Lower lobe of right lung (tissue), 2 donors: ENCODE data around the gene HMGCS1. TPM values are rescaled to one million over a fixed set of nuclear protein-coding genes. Genes with fewer than 3 reads are reported as not detected.
"Not testable (repeated sequence)": the region's sequence is repeated elsewhere in the genome, so short reads cannot be mapped to it uniquely, and the experiment has no call there.

Experiments
- ATAC-seq, 2 donors: fragments of 200-7000 bp; cut with Tn5 transposase; one replicate each; pipeline ENCODE4 v1.9.1; 2020 to 2022; ENCODE audit warnings: mild to moderate bottlenecking in 2 of 2, moderate library complexity in 2 of 2
- DNase-seq: peaks from one replicate; pipeline ENCODE4 v3.0.0-alpha.2; 2020
- H3K27ac ChIP-seq: fragments of 200-600 bp; one replicate; pipeline ENCODE4 v1.8.0; 2022
- H3K27me3 ChIP-seq: fragments of 200-600 bp; one replicate; pipeline ENCODE4 v1.8.0; 2022; ENCODE audit warnings: low read depth
- H3K36me3 ChIP-seq: fragments of 200-600 bp; one replicate; pipeline ENCODE4 v1.8.0; 2022; ENCODE audit warnings: mild to moderate bottlenecking
- H3K4me1 ChIP-seq: fragments of 200-600 bp; one replicate; pipeline ENCODE4 v1.8.0; 2022
- H3K4me3 ChIP-seq: fragments of 200-600 bp; one replicate; pipeline ENCODE4 v1.8.0; 2022; ENCODE audit warnings: mild to moderate bottlenecking
- H3K9me3 ChIP-seq: fragments of 200-600 bp; one replicate; pipeline ENCODE4 v1.8.0; 2022
- CTCF ChIP-seq: fragments of 200-600 bp; IDR thresholded peaks from one replicate; pipeline ENCODE4 v1.8.0; 2022; ENCODE audit warnings: antibody characterized with exemption, mild to moderate bottlenecking
- intact Hi-C: fragments of 100-400 bp; cut with DNase I; formaldehyde crosslinking; loops from one replicate; pipeline ENCODE4 v1.11.0; 2022
- total RNA-seq: library from RNA; stranded (reverse); fragmentation: NEBNext Ultra II Directional; extraction: Animal tissue kit (Norgen Biotek cat#: 25700); gene quantifications from one replicate; pipeline ENCODE4 v1.2.1, GENCODE V29; 2021
- donor health status: DM: no; HTN: yes; CAD: no; lungs with severe emphysema.

HMGCS1 gene
- total RNA-seq, 1 donor from 2014 or later: 119 TPM

- intact Hi-C loops: no loop called here
- Histone ChIP-seq H3K4me3 (peak overlapping the region; percentile 72), H3K4me1 (peaks cover 23% of the 10 kb centered on the region), H3K9me3 (no peaks in the 10 kb centered on the region), H3K27ac (no peak overlapping the region), H3K27me3 (no peaks in the 10 kb centered on the region), H3K36me3 (no peaks in the 10 kb centered on the region)
- ATAC-seq (no peak), DNase-seq (no peak)
- no peak for TF ChIP-seq CTCF
Measured at GRCh38 chr5:43312076-43312661, 1.0 kb downstream of the HMGCS1 start.

GRCh38 chr5:43309637-43310036 lies 3.6 kb downstream of the HMGCS1 start:
- Histone ChIP-seq H3K4me1 (peaks cover 29% of the 10 kb centered on the region), H3K27ac (no peak overlapping the region), H3K4me3 (peak overlapping the region; percentile 72), H3K36me3 (no peaks in the 10 kb centered on the region), H3K27me3 (no peaks in the 10 kb centered on the region), H3K9me3 (no peaks in the 10 kb centered on the region)
- intact Hi-C loops: no loop called here
- ATAC-seq: no peak
- no peak for TF ChIP-seq CTCF
- DNase-seq: no peak

- ATAC-seq (no peak), DNase-seq (no peak)
- intact Hi-C loops: no loop called here
- H3K27me3 ChIP-seq: no peaks in the 10 kb centered on the region
- no peaks in the 10 kb centered on the region for H3K9me3 ChIP-seq
- no peaks in the 10 kb centered on the region for H3K36me3 ChIP-seq
- H3K4me1 ChIP-seq: peaks cover 29% of the 10 kb centered on the region
- H3K27ac ChIP-seq: no peak overlapping the region
- TF ChIP-seq CTCF: no peak
- peak overlapping the region; percentile 72 for H3K4me3 ChIP-seq
Measured at GRCh38 chr5:43309122-43309521, 4.1 kb downstream of the HMGCS1 start.

GRCh38 chr5:43306954-43307353 lies 6.3 kb downstream of the HMGCS1 start:
- peaks cover 29% of the 10 kb centered on the region for H3K4me1 ChIP-seq
- ATAC-seq, H3K4me3 ChIP-seq, H3K9me3 ChIP-seq, H3K27ac ChIP-seq, intact Hi-C loops, DNase-seq, H3K27me3 ChIP-seq, H3K36me3 ChIP-seq: not testable (repeated sequence)

GRCh38 chr5:43305948-43306565 lies 7.2 kb downstream of the HMGCS1 start:
- Histone ChIP-seq H3K36me3 (no peaks in the 10 kb centered on the region), H3K27me3 (no peaks in the 10 kb centered on the region), H3K4me1 (peaks cover 29% of the 10 kb centered on the region), H3K27ac (no peak overlapping the region), H3K4me3 (no peak overlapping the region), H3K9me3 (no peaks in the 10 kb centered on the region)
- TF ChIP-seq CTCF: peak; percentile 60
- intact Hi-C loops: no loop called here
- ATAC-seq (peak in 1 of 2 donors; percentile 61), DNase-seq (no peak)

GRCh38 chr5:43304525-43304924 lies 8.7 kb downstream of the HMGCS1 start:
- intact Hi-C loops: no loop called here

More at GRCh38 chr5:43304525-43304924, 8.7 kb downstream of the HMGCS1 start:
- no peak for TF ChIP-seq CTCF
- no peaks in the 10 kb centered on the region for H3K9me3 ChIP-seq
- peaks cover 25% of the 10 kb centered on the region for H3K4me1 ChIP-seq
- no peaks in the 10 kb centered on the region for H3K36me3 ChIP-seq
- no peak overlapping the region for H3K27ac ChIP-seq
- no peaks in the 10 kb centered on the region for H3K27me3 ChIP-seq
- DNase-seq: no peak
- H3K4me3 ChIP-seq: no peak overlapping the region
- no peak for ATAC-seq
